Hematopoietic multipotent progenitor cell treated with erythropoietin and hydrocortisone succinate and interleukin-3 and kit ligand, for 6 days (in vitro differentiated cells): ENCODE data around the gene ARF1.

Experiments
- DNase-seq: peaks from one replicate; pipeline ENCODE4 v3.0.0-alpha.2; 2015

ARF1 gene

DNA sequence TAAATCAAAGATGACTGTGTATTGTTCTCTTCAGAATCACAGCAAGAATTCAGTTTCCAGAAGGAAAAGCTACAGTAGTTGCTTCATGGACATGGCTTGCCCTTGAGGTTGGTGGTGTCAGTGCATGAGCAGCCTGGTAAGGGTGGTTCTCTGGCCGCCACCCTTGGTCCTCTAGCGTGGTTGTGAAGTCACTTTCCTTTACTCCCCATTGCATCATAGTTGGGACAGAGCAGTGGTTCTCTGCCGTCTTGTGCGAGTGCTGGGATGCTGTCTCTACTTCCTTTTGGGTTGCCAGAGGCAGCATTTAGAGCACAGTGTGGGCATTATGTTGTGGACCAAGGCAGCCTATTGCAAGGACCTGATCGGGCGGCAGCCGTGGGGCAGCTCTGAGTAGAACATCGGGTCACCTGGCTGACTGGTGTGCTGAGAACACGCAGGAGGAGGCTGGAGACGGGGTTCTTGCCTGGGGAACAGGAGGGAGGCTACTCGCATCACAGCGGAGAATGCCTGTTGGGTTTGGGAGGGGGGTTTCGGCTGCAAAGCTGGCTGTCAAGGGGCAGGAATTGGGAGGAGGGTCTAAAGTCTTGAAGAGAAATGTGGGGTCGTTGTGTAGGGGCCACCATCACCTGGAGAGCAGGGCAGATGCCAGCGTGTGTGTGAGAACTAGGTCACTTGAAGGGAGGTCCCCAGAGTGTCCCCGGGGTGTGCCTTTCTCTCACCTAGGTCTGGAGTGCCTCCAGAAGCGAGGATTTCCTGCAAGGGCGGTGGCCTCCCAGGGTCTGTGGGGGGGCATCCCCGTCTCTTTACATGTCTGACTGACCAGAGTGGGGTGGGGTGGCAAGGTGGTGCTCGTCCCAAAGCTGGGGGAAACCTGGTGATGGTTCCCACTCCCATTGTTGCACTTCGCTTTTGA, 6.3 kb downstream of the ARF1 start:
- peak; percentile 65 for DNase-seq

DNA sequence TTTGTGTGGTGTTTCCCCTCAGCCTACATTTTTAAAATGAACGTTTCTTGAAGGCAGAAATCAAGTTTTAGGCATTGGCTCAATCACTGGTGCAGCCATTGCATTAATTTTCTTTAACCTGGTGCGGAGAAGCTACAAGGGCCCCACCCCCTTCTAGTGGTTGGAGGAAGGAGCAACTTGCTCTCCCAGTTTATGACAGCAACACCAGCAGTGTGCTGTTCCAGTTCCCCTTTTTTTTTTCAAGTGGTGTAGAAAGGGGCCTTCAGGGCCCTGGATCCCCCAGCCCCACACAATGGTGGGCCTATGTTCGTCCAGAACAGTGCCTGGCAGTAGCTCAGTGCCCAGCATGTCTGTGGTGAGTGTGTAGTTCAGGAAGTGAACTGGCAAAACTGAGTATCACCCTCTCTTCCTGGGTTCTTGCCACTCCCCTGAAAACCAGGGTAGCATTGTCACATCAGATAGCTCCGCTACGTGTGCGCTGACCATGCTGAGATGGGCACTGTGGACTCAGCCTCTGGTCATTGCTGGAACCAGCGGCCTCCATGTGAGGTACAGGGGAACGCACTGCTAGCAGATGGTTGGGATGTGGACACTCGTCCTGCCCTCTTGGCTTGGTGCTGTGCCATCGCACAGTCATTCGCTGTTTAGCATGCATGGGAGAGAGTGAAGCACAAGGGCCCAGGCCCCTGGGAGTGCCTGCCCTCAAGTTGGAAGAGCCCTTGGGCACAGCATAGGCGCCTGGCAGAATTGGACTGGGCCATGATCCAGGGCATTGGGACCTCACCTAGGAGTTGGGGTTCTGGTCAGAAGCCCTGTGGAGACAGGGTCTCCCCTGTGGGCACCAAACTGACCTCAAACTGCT, 7.2 kb downstream of the ARF1 start:
- peak; percentile 59 for DNase-seq

DNA sequence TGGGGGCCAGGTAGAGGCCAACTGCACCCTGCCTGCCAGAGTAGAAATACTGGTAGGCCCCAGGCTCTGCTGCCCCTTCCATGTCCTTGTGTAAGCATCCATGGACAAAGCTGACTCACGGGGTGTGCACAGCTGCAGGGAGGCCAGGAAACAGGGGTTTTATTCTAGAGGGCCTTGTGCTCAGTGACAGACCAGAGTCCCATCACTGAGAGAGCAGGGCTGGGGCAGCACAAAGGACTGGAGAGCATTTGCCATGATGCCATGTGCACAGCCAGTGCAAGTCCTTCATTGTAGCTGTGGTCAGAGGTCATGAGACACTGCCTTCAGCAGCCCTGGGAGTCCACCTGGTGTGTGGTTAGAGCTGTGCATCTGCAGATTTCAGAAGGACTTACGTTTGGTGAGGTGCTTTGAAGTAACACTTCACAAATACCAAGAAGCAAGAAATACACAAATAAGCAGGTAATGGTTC, 8.1 kb downstream of the ARF1 start:
- DNase-seq, result no peak

DNA sequence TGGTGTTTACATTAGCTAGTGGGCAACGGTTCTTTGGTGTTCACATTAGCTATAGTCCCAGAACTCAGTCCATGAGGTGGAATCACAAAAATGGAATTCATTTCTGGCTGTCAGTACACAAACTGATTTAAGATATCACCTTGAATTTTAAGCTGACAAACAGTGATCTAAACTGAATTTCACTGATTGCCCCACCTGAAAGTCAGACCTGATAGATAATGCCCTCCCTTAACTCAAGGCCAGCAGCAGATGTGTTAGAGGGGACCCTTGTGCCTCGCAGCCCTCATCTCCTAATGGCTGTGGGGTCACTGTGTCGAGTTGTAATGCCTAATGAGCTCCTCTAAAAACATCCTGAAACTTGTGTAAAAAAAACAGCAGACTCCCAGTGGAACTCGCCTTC, 8.6 kb downstream of the ARF1 start:
- no peak for DNase-seq

DNA sequence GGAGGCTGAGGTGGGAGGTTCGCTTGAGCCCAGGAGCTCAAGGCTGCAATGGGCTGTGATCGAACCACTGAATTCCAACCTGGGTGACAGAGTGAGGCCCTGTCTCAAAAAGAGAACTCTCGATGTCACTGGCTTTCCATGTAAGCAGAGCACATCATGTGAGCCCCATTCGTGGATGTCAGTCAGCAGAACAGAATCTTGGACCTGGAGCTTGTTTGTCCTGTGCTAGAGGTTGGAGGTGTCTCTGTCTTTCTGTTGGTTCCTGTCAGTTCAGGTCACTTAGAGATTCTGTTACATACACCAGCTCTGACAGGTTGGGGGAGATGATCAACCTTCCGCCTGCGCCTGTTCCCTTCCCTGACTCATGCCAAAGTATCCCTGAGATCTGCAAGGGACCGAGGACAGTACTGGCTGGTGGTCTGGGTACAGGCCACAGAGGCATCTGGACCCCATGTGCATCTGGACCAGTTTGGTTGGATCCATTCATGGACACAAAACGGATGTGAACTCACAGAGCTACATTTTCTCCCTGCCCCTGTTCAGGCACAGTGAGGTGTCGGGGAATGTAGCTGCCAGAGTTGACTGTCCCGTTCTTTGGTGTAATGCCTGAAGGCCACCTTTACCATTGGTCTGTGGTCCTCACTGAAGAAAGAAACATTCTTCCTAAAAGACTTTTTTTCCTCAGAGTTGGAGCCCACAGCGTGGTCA, 10.0 kb downstream of the ARF1 start:
- DNase-seq, result no peak

DNA sequence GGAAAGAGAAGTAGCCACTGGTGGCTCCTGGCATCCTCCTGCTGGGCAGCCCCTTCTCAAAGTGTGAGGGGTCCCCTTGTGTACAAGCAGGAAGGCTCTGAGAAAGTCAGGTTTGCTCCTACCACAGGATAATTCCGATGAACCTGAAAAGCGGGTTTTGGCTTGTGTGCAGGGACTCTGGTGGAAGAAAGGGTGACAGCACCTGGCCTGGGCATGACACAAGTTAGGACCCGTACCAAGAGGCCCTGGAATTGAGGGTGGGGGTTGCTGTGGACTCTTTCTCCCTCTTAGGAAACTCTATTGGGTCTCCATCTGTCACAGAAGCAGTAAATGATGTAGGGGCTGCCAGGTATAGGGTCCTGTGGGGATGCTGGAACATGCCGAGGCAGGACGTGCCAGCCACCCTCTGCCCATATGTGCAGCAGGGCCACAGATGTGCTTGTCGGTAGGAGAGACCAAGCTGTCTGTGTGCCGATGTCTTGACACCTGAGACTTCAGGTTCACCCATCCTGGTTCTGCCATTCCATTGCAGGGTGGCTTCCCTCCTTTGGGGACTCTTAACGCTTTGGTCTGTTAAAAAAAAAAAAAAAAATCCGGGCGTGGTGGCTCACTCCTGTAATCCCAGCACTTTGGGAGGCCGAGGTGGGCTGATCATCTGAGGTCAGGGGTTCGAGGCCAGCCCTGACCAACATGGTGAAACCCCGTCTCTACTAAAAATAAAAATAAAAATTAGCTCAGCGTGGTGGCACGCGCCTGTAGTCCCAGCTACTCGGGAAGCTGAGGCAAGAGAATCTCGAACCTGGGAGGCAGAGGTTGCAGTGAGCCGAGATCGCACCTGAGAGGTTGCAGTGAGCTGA, 10.8 kb downstream of the ARF1 start:
- no peak for DNase-seq

DNA sequence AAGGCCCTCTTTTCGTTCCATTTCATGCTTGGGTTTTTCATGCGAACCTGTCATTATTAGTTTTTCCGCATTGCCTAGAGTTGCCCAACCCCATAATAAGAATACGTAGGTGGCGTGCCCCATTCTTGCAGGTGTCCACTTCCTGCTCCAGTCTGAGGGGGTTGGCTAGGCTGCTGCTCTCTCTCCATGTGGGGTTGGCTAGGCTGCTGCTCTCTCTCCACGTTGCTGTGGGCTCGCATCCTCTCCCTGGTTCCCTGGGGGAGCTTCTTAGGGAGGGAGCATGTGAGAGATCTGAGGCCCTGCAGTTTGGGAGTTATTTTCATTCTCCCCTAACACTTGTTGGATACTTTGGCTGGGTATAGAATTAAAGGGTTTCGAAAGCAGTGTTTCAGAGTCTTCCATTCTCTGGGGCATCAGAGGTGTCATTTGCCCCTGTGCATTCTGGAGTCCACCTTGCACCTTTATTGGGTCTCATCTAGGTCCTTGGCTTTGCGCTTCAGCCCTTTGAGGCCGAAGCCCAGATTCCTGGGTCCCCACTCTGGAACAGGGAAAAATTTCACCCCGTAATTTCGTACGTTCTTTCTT, 12.0 kb downstream of the ARF1 start:
- no peak for DNase-seq

DNA sequence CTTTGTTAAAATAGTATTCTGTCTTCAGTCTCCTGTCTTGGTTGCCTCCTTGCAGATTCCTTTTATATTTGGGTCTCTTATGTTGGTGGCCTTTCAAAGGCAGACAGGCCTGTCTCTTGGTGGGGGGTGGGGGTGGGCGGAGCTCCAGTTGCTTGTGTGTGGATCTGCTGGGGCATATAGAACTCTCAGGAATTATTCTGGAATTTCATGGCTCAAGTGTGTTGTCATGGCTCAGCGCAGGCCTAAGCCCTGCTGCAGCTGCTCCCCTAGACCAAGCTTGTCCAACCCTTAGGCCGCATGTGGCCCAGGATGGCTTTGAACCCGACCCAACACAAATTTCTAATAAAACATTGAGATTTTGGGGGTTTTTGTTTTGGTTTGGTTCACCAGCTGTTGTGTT, 12.7 kb downstream of the ARF1 start:
- no peak for DNase-seq

DNA sequence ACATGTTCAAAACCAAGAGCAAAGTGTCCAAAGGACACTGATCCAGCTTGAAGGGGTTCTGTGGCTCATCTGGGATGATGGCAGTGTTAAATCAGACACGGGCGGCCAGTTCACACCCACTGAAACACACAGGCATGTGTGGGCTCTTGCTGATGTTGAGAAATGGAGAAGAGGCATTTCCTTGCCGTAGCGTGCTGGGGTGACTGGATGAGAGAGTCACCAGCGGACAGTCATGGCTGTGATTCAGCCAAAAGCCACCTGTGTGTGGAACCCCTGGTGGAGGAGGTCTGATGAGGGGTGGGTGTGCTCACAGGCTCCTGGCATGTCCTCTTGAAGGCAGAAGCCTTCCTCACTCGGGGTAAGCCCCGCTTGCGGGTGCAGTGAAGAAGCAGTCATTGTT, 13.4 kb downstream of the ARF1 start:
- no peak for DNase-seq

DNA sequence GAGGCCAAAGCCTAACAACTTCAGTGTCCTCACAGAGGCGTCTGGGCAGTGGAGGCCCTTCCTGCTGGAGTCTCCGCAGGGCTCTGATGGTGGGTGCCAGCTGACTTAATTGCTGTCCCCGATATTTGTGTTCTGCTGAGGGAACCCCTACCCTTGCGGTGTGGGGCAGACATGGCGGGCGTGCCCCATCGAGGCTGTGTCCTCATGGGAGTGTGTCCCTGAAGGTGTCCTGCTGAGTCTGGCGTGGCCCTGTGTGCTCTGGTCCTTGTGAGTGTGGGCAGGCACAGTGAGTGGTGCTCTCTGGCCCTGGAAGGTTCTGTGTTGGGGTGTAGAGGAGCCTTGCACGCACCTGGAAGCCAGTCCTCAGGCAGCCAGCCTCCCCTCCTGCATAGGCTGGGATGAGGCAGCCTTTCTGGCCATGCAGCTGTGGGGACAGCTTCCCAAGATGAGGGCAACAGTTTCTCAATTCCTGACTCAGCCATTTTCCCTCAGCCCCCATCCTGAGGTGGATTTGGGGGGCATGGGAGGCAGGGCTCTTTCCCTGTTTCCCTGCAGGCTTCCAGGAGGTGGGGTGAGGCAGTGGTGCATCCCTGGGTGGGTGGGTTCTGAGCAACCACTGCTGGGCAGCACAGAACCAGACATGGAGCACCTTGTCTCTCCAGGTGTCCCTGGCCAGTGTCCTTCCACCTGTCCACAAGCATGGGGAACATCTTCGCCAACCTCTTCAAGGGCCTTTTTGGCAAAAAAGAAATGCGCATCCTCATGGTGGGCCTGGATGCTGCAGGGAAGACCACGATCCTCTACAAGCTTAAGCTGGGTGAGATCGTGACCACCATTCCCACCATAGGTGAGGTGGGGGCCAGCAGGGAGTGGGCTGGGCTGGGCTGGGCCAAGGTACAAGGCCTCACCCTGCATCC, 14.2 kb downstream of the ARF1 start:
- no peak for DNase-seq

DNA sequence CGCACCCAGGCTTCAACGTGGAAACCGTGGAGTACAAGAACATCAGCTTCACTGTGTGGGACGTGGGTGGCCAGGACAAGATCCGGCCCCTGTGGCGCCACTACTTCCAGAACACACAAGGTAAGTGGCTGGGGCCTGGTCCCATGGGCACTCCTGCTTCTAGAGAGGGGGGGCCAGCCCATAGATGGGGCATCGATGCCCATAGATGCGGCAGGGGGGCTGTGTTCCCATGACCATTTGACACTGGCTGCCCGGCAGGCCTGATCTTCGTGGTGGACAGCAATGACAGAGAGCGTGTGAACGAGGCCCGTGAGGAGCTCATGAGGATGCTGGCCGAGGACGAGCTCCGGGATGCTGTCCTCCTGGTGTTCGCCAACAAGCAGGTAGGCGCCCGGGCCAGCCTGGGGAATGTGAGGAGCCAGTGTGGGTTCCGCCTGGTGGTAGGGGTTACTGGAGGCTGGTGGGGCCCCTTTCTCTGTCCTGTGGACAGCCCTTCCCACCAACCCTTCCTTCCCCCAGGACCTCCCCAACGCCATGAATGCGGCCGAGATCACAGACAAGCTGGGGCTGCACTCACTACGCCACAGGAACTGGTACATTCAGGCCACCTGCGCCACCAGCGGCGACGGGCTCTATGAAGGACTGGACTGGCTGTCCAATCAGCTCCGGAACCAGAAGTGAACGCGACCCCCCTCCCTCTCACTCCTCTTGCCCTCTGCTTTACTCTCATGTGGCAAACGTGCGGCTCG, 15.0 kb downstream of the ARF1 start:
- no peak for DNase-seq

DNA sequence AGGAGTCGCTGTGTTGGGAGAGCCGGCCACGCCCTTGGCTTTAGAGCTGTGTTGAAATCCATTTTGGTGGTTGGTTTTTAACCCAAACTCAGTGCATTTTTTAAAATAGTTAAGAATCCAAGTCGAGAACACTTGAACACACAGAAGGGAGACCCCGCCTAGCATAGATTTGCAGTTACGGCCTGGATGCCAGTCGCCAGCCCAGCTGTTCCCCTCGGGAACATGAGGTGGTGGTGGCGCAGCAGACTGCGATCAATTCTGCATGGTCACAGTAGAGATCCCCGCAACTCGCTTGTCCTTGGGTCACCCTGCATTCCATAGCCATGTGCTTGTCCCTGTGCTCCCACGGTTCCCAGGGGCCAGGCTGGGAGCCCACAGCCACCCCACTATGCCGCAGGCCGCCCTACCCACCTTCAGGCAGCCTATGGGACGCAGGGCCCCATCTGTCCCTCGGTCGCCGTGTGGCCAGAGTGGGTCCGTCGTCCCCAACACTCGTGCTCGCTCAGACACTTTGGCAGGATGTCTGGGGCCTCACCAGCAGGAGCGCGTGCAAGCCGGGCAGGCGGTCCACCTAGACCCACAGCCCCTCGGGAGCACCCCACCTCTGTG, 15.9 kb downstream of the ARF1 start:
- DNase-seq, result no peak

DNA sequence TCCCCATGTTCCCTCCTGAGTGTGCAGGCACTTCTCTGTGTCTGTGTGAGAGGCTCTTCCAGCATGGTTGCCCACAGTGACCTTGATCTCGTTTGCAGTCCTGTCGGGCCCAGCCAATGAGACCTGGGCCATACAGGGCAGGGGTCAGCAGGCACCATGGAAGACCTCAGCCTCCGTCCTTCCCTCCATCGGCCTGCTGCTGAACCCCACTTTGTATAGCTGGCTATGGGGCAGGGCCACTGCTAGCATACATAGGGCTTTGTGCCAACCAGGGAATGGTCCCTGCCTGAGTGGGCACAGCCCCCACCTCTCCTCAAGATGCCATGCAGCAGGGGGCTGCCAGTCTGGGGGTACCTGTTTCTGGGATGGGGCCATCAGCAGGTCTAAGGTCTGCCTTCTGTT, 16.8 kb downstream of the ARF1 start:
- no peak for DNase-seq

DNA sequence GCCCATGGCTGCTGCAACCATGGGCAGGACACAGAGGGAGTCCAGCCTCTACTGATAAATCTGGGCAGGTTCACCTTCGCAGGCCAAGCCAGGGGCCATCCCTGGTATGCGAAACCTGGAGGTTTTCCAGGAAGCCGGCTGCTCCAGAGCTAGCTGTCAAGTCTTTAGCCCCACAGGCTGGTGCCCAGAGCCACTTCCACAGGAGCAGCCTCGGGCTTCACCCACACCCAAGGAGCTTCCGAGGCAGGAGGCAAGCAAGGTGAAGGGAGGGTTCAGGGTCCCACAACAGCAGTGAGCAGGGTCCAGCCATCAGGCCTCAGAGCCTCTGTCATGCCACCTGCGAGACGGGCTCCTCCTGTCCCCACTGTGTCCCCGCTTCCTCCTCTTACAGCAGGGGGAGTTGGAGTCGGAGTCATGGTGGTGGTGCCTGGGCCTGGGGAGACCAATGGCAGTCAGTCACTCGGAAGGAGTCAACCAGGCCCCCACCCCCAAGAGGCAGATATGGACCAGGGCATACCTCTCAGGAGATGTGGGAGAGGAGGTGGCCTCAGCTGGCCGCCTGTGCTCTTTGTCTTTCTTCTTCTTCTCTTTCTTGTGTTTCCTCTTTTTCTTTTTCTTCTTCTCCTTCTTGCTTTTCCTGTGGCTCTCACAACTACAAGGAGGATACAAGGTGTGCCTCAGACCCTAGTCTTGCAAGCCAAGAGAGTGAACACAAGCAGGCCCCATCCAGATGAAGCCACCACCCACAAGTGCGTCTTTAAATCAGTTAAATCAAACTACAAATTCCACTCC, 18.5 kb downstream of the ARF1 start:
- no peak for DNase-seq

DNA sequence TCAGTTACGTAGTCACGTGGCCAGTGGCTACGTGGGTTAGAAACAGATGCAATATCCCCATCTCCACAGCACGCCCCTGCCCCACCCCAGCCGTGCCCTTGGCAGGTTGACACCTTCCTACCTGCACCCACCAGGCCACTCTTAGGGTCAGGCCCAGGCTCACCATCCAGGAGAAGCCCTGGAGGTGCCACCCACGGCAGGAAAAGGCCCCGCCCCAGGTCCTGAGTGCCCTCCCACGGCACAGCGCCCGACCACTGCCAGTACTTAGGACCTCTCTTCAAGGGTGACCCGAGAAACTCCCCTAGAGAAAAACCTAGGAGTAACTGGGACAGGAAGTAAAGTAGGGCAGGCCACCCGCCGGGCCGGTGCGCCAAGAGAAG, 19.1 kb downstream of the ARF1 start:
- DNase-seq, result no peak

DNA sequence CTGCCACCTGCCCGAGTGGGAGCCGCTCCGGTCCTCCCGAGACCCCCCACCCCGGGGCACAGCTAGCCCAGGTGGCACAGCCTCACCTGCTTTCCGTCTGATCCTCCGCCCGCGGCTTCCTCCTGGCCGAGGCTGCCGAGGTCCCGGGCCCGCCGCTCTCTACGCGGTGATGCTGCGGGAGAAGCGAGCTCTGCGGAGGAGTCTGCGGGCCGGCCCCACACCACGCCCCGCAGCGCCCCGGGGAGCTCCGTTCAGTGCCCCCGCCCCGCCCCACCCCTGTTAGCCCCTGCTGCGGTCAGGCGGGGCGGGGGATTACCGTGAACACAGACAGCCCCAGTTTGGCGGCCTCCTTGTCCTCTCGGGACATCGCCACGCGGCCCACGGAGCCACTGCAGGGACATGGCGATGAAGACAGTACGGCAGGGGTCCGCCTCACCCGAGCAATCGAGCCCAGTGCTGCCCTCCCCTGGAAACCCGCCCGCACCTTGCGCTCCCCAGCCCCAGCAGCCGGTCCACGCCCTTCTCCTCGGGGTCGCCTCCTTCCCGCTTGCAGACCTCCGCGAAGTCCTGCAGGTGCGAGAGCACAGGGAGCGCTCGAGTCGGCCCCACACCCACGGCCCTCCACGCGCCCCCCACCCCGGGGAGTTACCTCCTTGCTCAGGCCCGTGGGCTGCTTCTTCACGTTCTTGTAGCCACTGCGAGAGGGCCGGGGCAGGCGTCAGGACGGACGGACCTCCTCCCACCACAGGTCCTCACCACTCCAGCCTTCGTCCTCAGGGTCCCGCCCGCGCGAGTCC, 19.7 kb downstream of the ARF1 start:
- peak; percentile 78 for DNase-seq

DNA sequence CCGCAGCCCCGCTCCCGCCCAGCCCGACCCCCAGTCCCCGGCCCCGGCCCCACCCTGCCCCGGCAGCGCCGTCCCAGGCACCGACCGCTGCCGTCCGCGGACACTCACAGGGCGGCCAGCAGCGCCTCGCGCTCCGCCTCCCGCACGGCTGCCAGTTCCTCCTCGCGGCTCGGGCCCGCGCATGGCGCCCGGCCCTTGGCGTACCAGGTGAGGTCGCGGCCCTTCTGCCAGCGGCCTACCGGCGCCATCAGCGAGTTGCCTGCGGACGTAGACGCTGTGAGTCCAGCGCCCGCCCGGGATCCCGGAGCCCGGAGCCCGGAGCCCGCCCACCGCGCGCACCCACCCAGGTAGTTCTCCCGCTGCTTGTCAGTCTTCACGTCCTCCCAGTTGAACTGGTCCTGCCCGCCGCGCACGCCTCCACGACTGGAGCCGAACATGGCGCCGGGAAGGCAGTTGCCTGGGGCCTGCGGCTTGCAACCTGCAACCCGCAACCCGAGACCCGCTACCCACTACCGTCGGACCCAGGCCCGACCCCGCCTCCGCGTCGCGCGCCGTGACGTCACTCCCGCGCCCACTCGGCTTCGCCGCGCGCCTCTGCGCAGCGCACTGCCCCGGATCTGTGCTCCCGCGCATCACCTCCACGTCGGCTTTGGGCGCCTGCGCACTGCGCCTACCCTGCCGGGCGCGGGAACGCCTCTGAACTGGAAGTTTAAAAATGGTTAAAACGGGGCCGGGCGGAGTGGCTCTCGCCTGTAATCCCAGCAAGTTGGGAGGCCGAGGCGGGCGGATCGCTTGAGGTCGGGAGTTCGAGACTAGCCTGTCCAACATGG, 20.5 kb downstream of the ARF1 start, which contains the start of gene C1orf35:
Gene C1orf35 (minus strand): TSS at position 535 of the 830 bp plus-strand sequence. CDS start 98 bp downstream, at position 437.
- DNase-seq, result peak; percentile 96
